Measurements from ENCODE around the gene RPL13. TPM values are rescaled to one million over a fixed set of nuclear protein-coding genes. Genes with fewer than 3 reads are reported as not detected.

The RPL13 gene
- total and polyA plus RNA-seq, 10 of the 15 experiments (the other 5 are each of a cell fraction or from before 2014, with no cell fraction given), result 386 to 9,428 (median 2,486) TPM

GRCh38 chr16:89555265-89555664 lies 5.2 kb upstream of the RPL13 start:
- DNase-seq (ENCODE audit: low read depth, low spot score), result no peak
- no peaks in the 10 kb centered on the region for H4K20me1 ChIP-seq (ENCODE audit: control insufficient read depth, insufficient read depth)
- ChIA-PET RAD21 (ENCODE audit: unreplicated experiment) (no interaction called here), CTCF (interaction anchor here (1.5 kb wide), 1 partner anchor 48 kb away, joined by 5 read pairs; no protein-coding TSS in a partner anchor), SMC1A (ENCODE audit: uncharacterized antibody, unreplicated experiment) (no interaction called here), POLR2A (interaction anchor here (0.7 kb wide), 1 partner anchor 9 kb away, joined by 3 read pairs; no protein-coding TSS in a partner anchor)
- in situ Hi-C loops (cut with MboI) (loop anchor here (5.0 kb wide), 1 partner anchor 223 kb away; no protein-coding TSS in a partner anchor), intact Hi-C loops (cut with micrococcal nuclease; ENCODE audit: unreplicated experiment) (loop anchor here (5.0 kb wide), 1 partner anchor 313 kb away; no protein-coding TSS in a partner anchor)
- FAIRE-seq, result no peak
- H3K9me3 ChIP-seq (replicated peaks; ENCODE audit: control insufficient read depth, insufficient read depth, low read length), result no peaks in the 10 kb centered on the region
- H3K4me1 ChIP-seq (ENCODE audit: control insufficient read depth, insufficient read depth, low read length), result no peaks in the 10 kb centered on the region
- peaks cover 2% of the 10 kb centered on the region for H3K79me2 ChIP-seq (ENCODE audit: control insufficient read depth, insufficient read depth, low read length)
- H3K9ac ChIP-seq (ENCODE audit: control insufficient read depth, insufficient read depth, low read length), result no peak overlapping the region
- no peak overlapping the region for H2AFZ ChIP-seq (ENCODE audit: control insufficient read depth, low read depth, low read length)
- H3K4me2 ChIP-seq (ENCODE audit: control insufficient read depth, insufficient read depth), result no peak overlapping the region
- no peak for ATAC-seq
- no TSS peak for BruUV-seq (replicated peaks)
- 98% methylated on average over 15 of the region's 16 CpGs for WGBS (ENCODE audit: insufficient coverage, insufficient replicate concordance, low lambda C conversion rate, missing lambda C conversion rate)
- no peak overlapping the region for H3K4me3 ChIP-seq
- no peaks in the 10 kb centered on the region for H3K27me3 ChIP-seq (replicated peaks in 1 of 2; ENCODE audit: control insufficient read depth in 2 of 2, insufficient read depth in 2 of 2, low read length in 1 of 2)
- no peaks in the 10 kb centered on the region; a peak in 2 of 4 replicates for H3K36me3 ChIP-seq (ENCODE audit: control insufficient read depth in 2 of 2, insufficient read depth in 2 of 2, low read length in 1 of 2)
- no peak overlapping the region for H3K27ac ChIP-seq (ENCODE audit: control insufficient read depth, insufficient read depth)
- TF ChIP-seq MEF2A (IDR thresholded peaks at IDR 0.05; ENCODE audit: insufficient read depth, low read depth, low read length) (no peak), HDAC6 (IDR thresholded peaks at IDR 0.05; ENCODE audit: unreplicated experiment) (no peak), NBN (IDR thresholded peaks at IDR 0.05) (no peak), JUNB (IDR thresholded peaks at IDR 0.05) (no peak), E2F4 (IDR thresholded peaks at IDR 0.05; ENCODE audit: low read depth, low read length) (no peak), RUNX3 (IDR thresholded peaks at IDR 0.05; ENCODE audit: low read length) (no peak), HDGF (IDR thresholded peaks at IDR 0.05) (no peak), SUZ12 (IDR thresholded peaks at IDR 0.05; ENCODE audit: unreplicated experiment) (no peak), ZSCAN29 (IDR thresholded peaks at IDR 0.05) (no peak), PRDM15 (CRISPR knock-in tag; IDR thresholded peaks at IDR 0.05) (no peak), ZBED1 (IDR thresholded peaks at IDR 0.05; ENCODE audit: borderline replicate concordance) (no peak), KLF5 (IDR thresholded peaks at IDR 0.05; ENCODE audit: partially characterized antibody) (no peak), PML (IDR thresholded peaks at IDR 0.05; ENCODE audit: low read length) (no peak), NRF1 (conservative IDR thresholded peaks at IDR 0.05; ENCODE audit: low read depth, low read length) (no peak), PBX3 (IDR thresholded peaks at IDR 0.05; ENCODE audit: insufficient replicate concordance, low read depth, low read length) (no peak)
